ENCODE data around the gene MYO5C. TPM values are rescaled to one million over a fixed set of nuclear protein-coding genes. Genes with fewer than 3 reads are reported as not detected.

Gene MYO5C, protein sequence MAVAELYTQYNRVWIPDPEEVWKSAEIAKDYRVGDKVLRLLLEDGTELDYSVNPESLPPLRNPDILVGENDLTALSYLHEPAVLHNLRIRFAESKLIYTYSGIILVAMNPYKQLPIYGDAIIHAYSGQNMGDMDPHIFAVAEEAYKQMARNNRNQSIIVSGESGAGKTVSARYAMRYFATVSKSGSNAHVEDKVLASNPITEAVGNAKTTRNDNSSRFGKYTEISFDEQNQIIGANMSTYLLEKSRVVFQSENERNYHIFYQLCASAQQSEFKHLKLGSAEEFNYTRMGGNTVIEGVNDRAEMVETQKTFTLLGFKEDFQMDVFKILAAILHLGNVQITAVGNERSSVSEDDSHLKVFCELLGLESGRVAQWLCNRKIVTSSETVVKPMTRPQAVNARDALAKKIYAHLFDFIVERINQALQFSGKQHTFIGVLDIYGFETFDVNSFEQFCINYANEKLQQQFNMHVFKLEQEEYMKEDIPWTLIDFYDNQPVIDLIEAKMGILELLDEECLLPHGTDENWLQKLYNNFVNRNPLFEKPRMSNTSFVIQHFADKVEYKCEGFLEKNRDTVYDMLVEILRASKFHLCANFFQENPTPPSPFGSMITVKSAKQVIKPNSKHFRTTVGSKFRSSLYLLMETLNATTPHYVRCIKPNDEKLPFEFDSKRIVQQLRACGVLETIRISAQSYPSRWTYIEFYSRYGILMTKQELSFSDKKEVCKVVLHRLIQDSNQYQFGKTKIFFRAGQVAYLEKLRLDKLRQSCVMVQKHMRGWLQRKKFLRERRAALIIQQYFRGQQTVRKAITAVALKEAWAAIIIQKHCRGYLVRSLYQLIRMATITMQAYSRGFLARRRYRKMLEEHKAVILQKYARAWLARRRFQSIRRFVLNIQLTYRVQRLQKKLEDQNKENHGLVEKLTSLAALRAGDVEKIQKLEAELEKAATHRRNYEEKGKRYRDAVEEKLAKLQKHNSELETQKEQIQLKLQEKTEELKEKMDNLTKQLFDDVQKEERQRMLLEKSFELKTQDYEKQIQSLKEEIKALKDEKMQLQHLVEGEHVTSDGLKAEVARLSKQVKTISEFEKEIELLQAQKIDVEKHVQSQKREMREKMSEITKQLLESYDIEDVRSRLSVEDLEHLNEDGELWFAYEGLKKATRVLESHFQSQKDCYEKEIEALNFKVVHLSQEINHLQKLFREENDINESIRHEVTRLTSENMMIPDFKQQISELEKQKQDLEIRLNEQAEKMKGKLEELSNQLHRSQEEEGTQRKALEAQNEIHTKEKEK (N-terminal part only)
- total RNA-seq: 10 to 100 TPM; 16.6 to 71.3 (median 51.5) TPM

DNA sequence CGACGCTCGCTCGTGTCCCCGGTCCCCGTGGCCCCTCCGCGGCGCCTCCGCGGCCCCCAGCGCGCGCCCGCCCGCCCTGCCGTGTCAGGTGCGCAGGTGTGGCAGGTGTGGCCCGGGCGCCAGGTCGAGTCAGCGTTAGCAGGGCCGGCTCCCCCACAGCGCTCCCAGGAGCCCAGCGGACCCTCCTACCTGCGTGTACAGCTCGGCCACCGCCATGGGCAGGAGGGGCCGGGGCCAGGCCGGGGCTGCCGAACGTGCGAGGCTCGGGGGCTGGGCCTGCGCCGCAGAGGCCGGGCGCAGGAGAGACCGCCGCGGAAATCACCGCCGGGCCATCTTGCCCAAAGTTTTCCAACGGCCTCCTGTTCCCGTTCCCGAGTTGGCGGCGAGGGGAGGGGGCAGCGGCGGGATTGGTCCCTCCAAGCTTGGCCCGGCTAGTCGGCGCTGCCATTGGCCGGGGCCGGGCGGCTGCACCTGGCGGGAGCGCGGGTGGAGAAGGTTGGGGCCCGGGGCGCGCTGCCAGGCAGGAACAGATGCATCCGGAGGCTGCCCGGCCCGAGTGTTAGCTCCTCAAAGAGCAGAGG lies at the start of gene MYO5C:
MYO5C (minus strand) TSS at position 384 of the 581 bp plus-strand sequence; CDS start at position 216, 168 bp downstream.
- intact Hi-C loops (cut with DNase I; ENCODE audit: low total_unique reads): no loop called here
- Histone ChIP-seq H3K4me1 (peaks cover 0 to 2% of the 10 kb centered on the region in 2 donors), H3K27ac (peak within 1 kb of the TSS; percentile 80 to 95), H3K9me3 (no peaks in the 10 kb centered on the region), H3K27me3 (peaks cover 0 to 5% of the 10 kb centered on the region in 2 donors), H3K4me3 (peak within 1 kb of the TSS; percentile 48 to 88 (median 60)), H3K36me3 (no peaks in the 10 kb centered on the region)
- peak; percentile 85 to 94 for DNase-seq (ENCODE audit: low spot score in 2 of 2)
- TF ChIP-seq, protein P1, sequence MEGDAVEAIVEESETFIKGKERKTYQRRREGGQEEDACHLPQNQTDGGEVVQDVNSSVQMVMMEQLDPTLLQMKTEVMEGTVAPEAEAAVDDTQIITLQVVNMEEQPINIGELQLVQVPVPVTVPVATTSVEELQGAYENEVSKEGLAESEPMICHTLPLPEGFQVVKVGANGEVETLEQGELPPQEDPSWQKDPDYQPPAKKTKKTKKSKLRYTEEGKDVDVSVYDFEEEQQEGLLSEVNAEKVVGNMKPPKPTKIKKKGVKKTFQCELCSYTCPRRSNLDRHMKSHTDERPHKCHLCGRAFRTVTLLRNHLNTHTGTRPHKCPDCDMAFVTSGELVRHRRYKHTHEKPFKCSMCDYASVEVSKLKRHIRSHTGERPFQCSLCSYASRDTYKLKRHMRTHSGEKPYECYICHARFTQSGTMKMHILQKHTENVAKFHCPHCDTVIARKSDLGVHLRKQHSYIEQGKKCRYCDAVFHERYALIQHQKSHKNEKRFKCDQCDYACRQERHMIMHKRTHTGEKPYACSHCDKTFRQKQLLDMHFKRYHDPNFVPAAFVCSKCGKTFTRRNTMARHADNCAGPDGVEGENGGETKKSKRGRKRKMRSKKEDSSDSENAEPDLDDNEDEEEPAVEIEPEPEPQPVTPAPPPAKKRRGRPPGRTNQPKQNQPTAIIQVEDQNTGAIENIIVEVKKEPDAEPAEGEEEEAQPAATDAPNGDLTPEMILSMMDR (IDR thresholded peaks at IDR 0.05): no peak
- TF ChIP-seq POLR2A (IDR thresholded peaks at IDR 0.05): peak; percentile 67
- peak in 2 of 3 donors; percentile 52 to 72 for TF ChIP-seq POLR2AphosphoS5 (IDR thresholded peaks at IDR 0.05)

DNA sequence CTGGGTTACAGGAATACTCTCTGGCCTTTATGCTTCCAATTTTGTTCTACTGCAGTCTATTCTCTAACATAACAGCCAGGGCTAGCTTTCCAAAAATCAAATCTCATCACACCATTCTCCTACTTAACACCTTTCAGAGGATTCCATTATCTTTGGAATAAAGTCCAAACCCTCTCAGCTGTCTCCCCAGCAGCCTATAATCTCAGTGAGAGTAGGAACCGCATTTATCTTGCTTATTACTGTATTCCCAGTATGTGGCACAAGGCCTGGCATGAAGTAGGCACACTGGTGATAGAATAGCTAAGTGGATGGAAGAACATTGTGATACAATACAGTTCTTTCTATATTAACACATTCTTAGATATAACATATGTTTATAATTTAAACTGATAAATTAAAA lies 49.0 kb upstream of the MYO5C start:
- DNase-seq (ENCODE audit: low spot score in 2 of 2): no peak
- Histone ChIP-seq H3K27me3 (no peaks in the 10 kb centered on the region), H3K9me3 (no peaks in the 10 kb centered on the region), H3K36me3 (no peaks in the 10 kb centered on the region), H3K4me3 (no peak overlapping the region), H3K27ac (no peak overlapping the region), H3K4me1 (no peaks in the 10 kb centered on the region)
- no peak for TF ChIP-seq POLR2A (IDR thresholded peaks at IDR 0.05)
- TF ChIP-seq, protein P1 (IDR thresholded peaks at IDR 0.05): no peak
- no peak for TF ChIP-seq POLR2AphosphoS5 (IDR thresholded peaks at IDR 0.05)
- intact Hi-C loops (cut with DNase I; ENCODE audit: low total_unique reads): no loop called here

DNA sequence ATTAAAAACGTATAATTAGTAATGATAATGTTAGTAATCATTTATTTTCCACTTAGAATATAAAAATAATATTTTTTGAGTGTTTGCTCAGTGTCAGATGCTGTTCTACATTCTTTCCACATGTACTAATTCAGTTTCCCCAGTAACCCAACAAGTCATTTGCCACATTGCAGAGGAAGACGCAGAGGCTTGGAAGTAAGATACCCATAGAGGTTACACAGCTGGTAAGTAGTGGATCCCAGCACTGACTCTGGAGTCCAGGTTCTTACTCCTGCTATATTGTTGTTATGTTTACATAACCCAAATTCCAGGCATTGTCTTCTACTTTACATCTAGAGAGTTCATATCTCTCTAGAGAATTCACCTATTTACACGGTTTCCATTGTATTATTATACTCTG lies 48.2 kb upstream of the MYO5C start:
- intact Hi-C loops (cut with DNase I; ENCODE audit: low total_unique reads): no loop called here
- no peak for TF ChIP-seq POLR2A (IDR thresholded peaks at IDR 0.05)
- TF ChIP-seq, protein P1 (IDR thresholded peaks at IDR 0.05): no peak
- no peak for TF ChIP-seq POLR2AphosphoS5 (IDR thresholded peaks at IDR 0.05)

DNA sequence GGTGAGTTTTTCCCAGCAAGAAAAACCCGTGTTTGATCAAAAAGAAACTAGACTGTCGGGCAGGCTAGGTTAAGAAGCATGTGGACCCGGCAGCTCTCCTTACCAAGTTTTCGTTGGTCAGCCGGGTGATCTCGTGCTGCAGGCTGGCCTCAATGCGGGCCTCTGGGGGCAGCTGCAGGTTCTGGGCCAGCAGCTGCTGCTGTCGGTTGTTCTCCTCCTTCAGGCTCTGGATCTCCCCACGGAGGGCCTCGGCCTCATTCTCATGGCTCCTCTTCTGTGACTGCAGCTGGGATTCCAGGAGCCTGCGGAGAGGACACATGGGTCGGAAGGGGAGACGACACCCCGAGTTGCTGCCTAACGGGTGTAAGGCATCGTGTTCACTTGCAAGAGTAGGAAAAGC lies 44.5 kb upstream of the MYO5C start:
- H3K4me3 ChIP-seq: no peak overlapping the region
- H3K27me3 ChIP-seq: no peaks in the 10 kb centered on the region
- H3K27ac ChIP-seq: no peak overlapping the region
- TF ChIP-seq, protein P1 (IDR thresholded peaks at IDR 0.05): no peak
- TF ChIP-seq POLR2AphosphoS5 (IDR thresholded peaks at IDR 0.05): no peak
- no peak for TF ChIP-seq POLR2A (IDR thresholded peaks at IDR 0.05)
- H3K36me3 ChIP-seq: no peaks in the 10 kb centered on the region
- H3K9me3 ChIP-seq: no peaks in the 10 kb centered on the region
- intact Hi-C loops (cut with DNase I; ENCODE audit: low total_unique reads): no loop called here
- no peak for DNase-seq (ENCODE audit: low spot score in 2 of 2)
- no peaks in the 10 kb centered on the region for H3K4me1 ChIP-seq

More for the DNA sequence above, 48.2 kb upstream of the MYO5C start:
- H3K9me3 ChIP-seq: no peaks in the 10 kb centered on the region
- DNase-seq (ENCODE audit: low spot score in 2 of 2): no peak
- no peaks in the 10 kb centered on the region for H3K36me3 ChIP-seq
- H3K4me1 ChIP-seq: no peaks in the 10 kb centered on the region
- no peak overlapping the region for H3K27ac ChIP-seq
- H3K27me3 ChIP-seq: no peaks in the 10 kb centered on the region
- no peak overlapping the region for H3K4me3 ChIP-seq

All from breast epithelium (tissue), 4 donors.